ENCODE data around the gene ECHS1. TPM values are rescaled to one million over a fixed set of nuclear protein-coding genes. Genes with fewer than 3 reads are reported as not detected.
A peak's percentile ranks its signal among the peaks of the same experiment; 100 is the strongest.

The ECHS1 gene
- total and polyA plus RNA-seq, 9 of the 15 experiments (the other 6 are each of a cell fraction or from before 2014, with no cell fraction given) = 16.6 to 100 (median 68.1) TPM

GRCh38 chr10:133359972-133360610, 13.1 kb downstream of the ECHS1 start (continued):
- TF ChIP-seq PRDM10 (IDR thresholded peaks at IDR 0.05; ENCODE audit: partially characterized antibody) (no peak), ZNF124 (CRISPR knock-in tag; IDR thresholded peaks at IDR 0.05) (no peak), ZNF655 (CRISPR knock-in tag; IDR thresholded peaks at IDR 0.05) (no peak), L3MBTL2 (IDR thresholded peaks at IDR 0.05) (peak; percentile 93), PHTF2 (CRISPR knock-in tag; IDR thresholded peaks at IDR 0.05) (no peak), MEF2D (tag; conservative IDR thresholded peaks at IDR 0.05; ENCODE audit: low read depth) (no peak), DLX4 (CRISPR knock-in tag; IDR thresholded peaks at IDR 0.05) (no peak), MBD2 (IDR thresholded peaks at IDR 0.05; ENCODE audit: borderline replicate concordance, low read depth) (no peak), ILK (tag; IDR thresholded peaks at IDR 0.05; ENCODE audit: borderline replicate concordance, low read depth) (no peak)
- TF ChIP-seq, protein P1, sequence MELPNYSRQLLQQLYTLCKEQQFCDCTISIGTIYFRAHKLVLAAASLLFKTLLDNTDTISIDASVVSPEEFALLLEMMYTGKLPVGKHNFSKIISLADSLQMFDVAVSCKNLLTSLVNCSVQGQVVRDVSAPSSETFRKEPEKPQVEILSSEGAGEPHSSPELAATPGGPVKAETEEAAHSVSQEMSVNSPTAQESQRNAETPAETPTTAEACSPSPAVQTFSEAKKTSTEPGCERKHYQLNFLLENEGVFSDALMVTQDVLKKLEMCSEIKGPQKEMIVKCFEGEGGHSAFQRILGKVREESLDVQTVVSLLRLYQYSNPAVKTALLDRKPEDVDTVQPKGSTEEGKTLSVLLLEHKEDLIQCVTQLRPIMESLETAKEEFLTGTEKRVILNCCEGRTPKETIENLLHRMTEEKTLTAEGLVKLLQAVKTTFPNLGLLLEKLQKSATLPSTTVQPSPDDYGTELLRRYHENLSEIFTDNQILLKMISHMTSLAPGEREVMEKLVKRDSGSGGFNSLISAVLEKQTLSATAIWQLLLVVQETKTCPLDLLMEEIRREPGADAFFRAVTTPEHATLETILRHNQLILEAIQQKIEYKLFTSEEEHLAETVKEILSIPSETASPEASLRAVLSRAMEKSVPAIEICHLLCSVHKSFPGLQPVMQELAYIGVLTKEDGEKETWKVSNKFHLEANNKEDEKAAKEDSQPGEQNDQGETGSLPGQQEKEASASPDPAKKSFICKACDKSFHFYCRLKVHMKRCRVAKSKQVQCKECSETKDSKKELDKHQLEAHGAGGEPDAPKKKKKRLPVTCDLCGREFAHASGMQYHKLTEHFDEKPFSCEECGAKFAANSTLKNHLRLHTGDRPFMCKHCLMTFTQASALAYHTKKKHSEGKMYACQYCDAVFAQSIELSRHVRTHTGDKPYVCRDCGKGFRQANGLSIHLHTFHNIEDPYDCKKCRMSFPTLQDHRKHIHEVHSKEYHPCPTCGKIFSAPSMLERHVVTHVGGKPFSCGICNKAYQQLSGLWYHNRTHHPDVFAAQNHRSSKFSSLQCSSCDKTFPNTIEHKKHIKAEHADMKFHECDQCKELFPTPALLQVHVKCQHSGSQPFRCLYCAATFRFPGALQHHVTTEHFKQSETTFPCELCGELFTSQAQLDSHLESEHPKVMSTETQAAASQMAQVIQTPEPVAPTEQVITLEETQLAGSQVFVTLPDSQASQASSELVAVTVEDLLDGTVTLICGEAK (IDR thresholded peaks at IDR 0.05) = no peak
- TF ChIP-seq, protein P1 (CRISPR knock-in tag; IDR thresholded peaks at IDR 0.05) = no peak
- TF ChIP-seq, protein P2, sequence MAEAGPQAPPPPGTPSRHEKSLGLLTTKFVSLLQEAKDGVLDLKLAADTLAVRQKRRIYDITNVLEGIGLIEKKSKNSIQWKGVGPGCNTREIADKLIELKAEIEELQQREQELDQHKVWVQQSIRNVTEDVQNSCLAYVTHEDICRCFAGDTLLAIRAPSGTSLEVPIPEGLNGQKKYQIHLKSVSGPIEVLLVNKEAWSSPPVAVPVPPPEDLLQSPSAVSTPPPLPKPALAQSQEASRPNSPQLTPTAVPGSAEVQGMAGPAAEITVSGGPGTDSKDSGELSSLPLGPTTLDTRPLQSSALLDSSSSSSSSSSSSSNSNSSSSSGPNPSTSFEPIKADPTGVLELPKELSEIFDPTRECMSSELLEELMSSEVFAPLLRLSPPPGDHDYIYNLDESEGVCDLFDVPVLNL (CRISPR knock-in tag; IDR thresholded peaks at IDR 0.05; ENCODE audit: low read depth) = 0 out of 2 replicates have a peak, but pooled peaks have one; percentile 66
